Endothelial cell of umbilical vein (primary cell): ENCODE measurements around the gene SUDS3. TPM values are rescaled to one million over a fixed set of nuclear protein-coding genes. Genes with fewer than 3 reads are reported as not detected.

ENCODE experiments used
- BruUV-seq: library from RNA; stranded (reverse); fragments of 400-500 nt; replicated peaks from 2 replicates; lab custom pipeline; 2021; lab: Mats Ljungman, UMichigan
- CTCF ChIA-PET: fragments of 300-600, 350-600 bp; sonication (Branson Sonifier 250); formaldehyde crosslinking; loops from one replicate; lab custom pipeline; 2021; ENCODE audit warnings: antibody characterized with exemption, inconsistent platforms; lab: Charles Lee
- POLR2A ChIA-PET: fragments of 300-600, 350-600 bp; sonication (Branson Sonifier 250); formaldehyde crosslinking; loops from one replicate; lab custom pipeline; 2021; ENCODE audit warnings: antibody characterized with exemption, inconsistent platforms; lab: Charles Lee
- DNase-seq: peaks from one replicate; pipeline ENCODE4 v3.0.0-alpha.2; 2011; ENCODE audit warnings: low read depth, low spot score
- FAIRE-seq: peaks from 2 replicates; lab custom pipeline; 2011; peaks lifted over from hg19 to GRCh38; lab: Jason Lieb, UNC
- H2AFZ ChIP-seq: 2 replicates; pipeline ENCODE4 v1.6.0; 2012; ENCODE audit warnings: low read depth, low read length, control low read depth, inconsistent platforms
- H3K27ac ChIP-seq: 2 replicates; pipeline ENCODE4 v1.5.1; 2011; ENCODE audit warnings: low read depth, mild to moderate bottlenecking, control low read depth, low read length, moderate library complexity; ENCODE audit not compliant: insufficient read depth
- H3K27me3 ChIP-seq, 2 experiments: 2 replicates each; pipeline versions ENCODE4 v1.6.0 to v1.6.1; 2011; ENCODE audit warnings: low read length in 2 of 2, mixed read lengths in 1 of 2; ENCODE audit not compliant: control insufficient read depth in 2 of 2, insufficient read depth in 2 of 2
- H3K36me3 ChIP-seq, 2 experiments: 2 replicates in 1 of 2; 3 replicates in 1 of 2; pipeline ENCODE4 v1.5.1; 2011; ENCODE audit warnings: low read length in 2 of 2, mild to moderate bottlenecking in 1 of 2, moderate library complexity in 1 of 2; ENCODE audit not compliant: control insufficient read depth in 2 of 2, insufficient read depth in 2 of 2; ENCODE audit errors: extremely low read depth in 1 of 2
- H3K4me1 ChIP-seq: 3 replicates; pipeline ENCODE4 v1.5.1; 2011; ENCODE audit warnings: mild to moderate bottlenecking, low read length; ENCODE audit not compliant: control insufficient read depth, insufficient read depth; ENCODE audit errors: extremely low read depth
- H3K4me2 ChIP-seq: 2 replicates; pipeline ENCODE4 v1.6.1; 2011; ENCODE audit warnings: low read length, control low read depth, mixed read lengths; ENCODE audit not compliant: insufficient read depth
- H3K4me3 ChIP-seq, 3 experiments: fragments of 200-600 bp in 1 of 3; sonication (generic), shearing (Covaris generic) in 1 of 3; replicated peaks in 1 of 3; 2 replicates each; pipeline ENCODE4 v1.5.1; 2011 to 2016; ENCODE audit warnings: control low read depth in 3 of 3, low read length in 3 of 3, mild to moderate bottlenecking in 2 of 3, inconsistent platforms in 1 of 3, low read depth in 1 of 3, moderate library complexity in 1 of 3; ENCODE audit not compliant: insufficient read depth in 1 of 3
- H3K79me2 ChIP-seq: 2 replicates; pipeline ENCODE4 v1.6.0; 2012; ENCODE audit warnings: low read length, inconsistent platforms; ENCODE audit not compliant: control insufficient read depth, insufficient read depth
- H3K9ac ChIP-seq: replicated peaks from 2 replicates; pipeline ENCODE3; 2011; ENCODE audit warnings: low read length, control low read depth; ENCODE audit not compliant: insufficient read depth; ENCODE audit errors: extremely low read depth
- H3K9me1 ChIP-seq: replicated peaks from 3 replicates; pipeline ENCODE4 v1.6.0; 2011; ENCODE audit warnings: mild to moderate bottlenecking, low read length; ENCODE audit not compliant: control insufficient read depth, insufficient read depth; ENCODE audit errors: extremely low read depth
- H3K9me3 ChIP-seq: replicated peaks from 2 replicates; pipeline ENCODE4 v1.5.1; 2012; ENCODE audit warnings: low read length, inconsistent platforms; ENCODE audit not compliant: control insufficient read depth, insufficient read depth
- H4K20me1 ChIP-seq: replicated peaks from 2 replicates; pipeline ENCODE3; 2011; ENCODE audit warnings: mild to moderate bottlenecking, low read length; ENCODE audit not compliant: control insufficient read depth, insufficient read depth; ENCODE audit errors: extremely low read depth
- EZH2 ChIP-seq: IDR thresholded peaks from 2 replicates; pipeline ENCODE4 v1.6.1; 2012; ENCODE audit warnings: borderline replicate concordance, low read depth, mild to moderate bottlenecking, moderate library complexity, low read length, inconsistent platforms; ENCODE audit not compliant: severe bottlenecking
- FOS ChIP-seq: IDR thresholded peaks from 2 replicates; pipeline ENCODE4 v1.6.1; 2011; ENCODE audit warnings: mild to moderate bottlenecking, low read length, moderate library complexity, borderline replicate concordance; ENCODE audit not compliant: insufficient read depth
- GATA2 ChIP-seq: IDR thresholded peaks from 2 replicates; pipeline ENCODE4 v1.7.0; 2011; ENCODE audit warnings: low read depth, mild to moderate bottlenecking, moderate library complexity, mixed read lengths, low read length; ENCODE audit not compliant: insufficient read length, insufficient read depth
- JUN ChIP-seq: IDR thresholded peaks from 2 replicates; pipeline ENCODE4 v1.6.1; 2011; ENCODE audit warnings: borderline replicate concordance, low read depth; ENCODE audit not compliant: insufficient read length, insufficient read depth
- MYC ChIP-seq: IDR thresholded peaks from one replicate; pipeline ENCODE4 v1.6.1; 2011; ENCODE audit warnings: mild to moderate bottlenecking, low read depth, low read length
- POLR2A ChIP-seq: IDR thresholded peaks from 2 replicates; pipeline ENCODE4 v1.6.1; 2012; ENCODE audit warnings: low read depth, mild to moderate bottlenecking, control low read depth, low read length
- POLR2AphosphoS5 ChIP-seq: IDR thresholded peaks from 2 replicates; pipeline ENCODE4 v1.6.1; 2012; ENCODE audit warnings: low read depth, mild to moderate bottlenecking, control low read depth, low read length, moderate library complexity; ENCODE audit not compliant: insufficient read depth
- dilution Hi-C: fragments of 300-500 bp; cut with MboI; formaldehyde crosslinking; loops from one replicate; pipeline ENCODE4 v1.15.0; 2019; ENCODE audit warnings: low sequenced_read_pairs; ENCODE audit not compliant: extremely low pct_ligation_motif_present
- intact Hi-C: fragments of 100-400 bp; cut with micrococcal nuclease; formaldehyde crosslinking; loops from one replicate; pipeline ENCODE4 v1.10.0; 2022
- polyA plus RNA-seq, 4 experiments: library from polyadenylated mRNA; depleted of rRNA in 3 of 4; stranded (reverse) in 3 of 4; unstranded in 1 of 4; fragments of >200 nt; gene quantifications; 2 replicates each; pipeline versions ENCODE4 v1.2.1 to v1.2.3, GENCODE V29; 2011 to 2012; ENCODE audit warnings: missing spikeins in 1 of 4
- total RNA-seq: library from RNA; stranded (reverse); gene quantifications from 2 replicates; pipeline ENCODE4 v1.2.3, GENCODE V29; 2021
- TF ChIP-seq, protein P1 (sequence below): IDR thresholded peaks from 2 replicates; pipeline ENCODE4 v1.6.1; 2011; ENCODE audit not compliant: insufficient read depth, insufficient read length
- TF ChIP-seq, protein P2 (sequence below), 2 donors: IDR thresholded peaks; 1 replicate in 1 of 2; 2 replicates in 1 of 2; pipeline ENCODE4 v1.5.1; 2011; ENCODE audit warnings: low read length in 2 of 2, mild to moderate bottlenecking in 2 of 2, moderate library complexity in 2 of 2, control low read depth in 1 of 2, inconsistent platforms in 1 of 2, low read depth in 1 of 2; ENCODE audit not compliant: insufficient read depth in 1 of 2; ENCODE audit errors: extremely low read depth in 1 of 2

SUDS3 gene
- total and polyA plus RNA-seq, 2 donors (not counting 3 experiments of a cell fraction or from before 2014, with no cell fraction given) = 16.9 to 27.4 TPM

DNA sequence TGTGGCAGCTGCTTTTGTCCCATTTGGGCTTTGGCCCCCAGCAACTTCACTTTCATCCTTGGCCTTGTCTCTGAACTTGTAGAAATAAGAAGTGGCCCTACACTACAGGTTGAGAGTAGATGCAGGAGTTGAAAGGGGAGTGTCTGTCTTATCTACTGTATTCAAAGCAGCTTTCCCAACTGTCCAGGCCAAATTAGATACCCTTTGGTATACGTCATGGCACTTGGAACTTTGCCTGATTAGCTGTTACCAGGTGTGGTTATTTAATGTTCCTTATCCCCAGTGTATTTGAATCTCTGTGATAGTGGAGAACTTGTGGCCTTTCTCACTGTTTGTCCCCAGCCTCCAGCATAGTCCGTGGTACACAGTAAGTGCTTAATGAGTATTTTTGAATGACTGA is 33.5 kb downstream of the SUDS3 start:
- H3K4me2 ChIP-seq = no peak overlapping the region
- dilution Hi-C loops = no loop called here
- no peak overlapping the region for H3K4me3 ChIP-seq
- intact Hi-C loops = loop anchor here (5.0 to 10.0 kb wide), 2 partner anchors 767 to 1255 kb away; partner anchors contain the start of genes HSPB8 and PRKAB1
- TF ChIP-seq FOS = no peak
- no peak for TF ChIP-seq MYC
- no peak for TF ChIP-seq EZH2
- TF ChIP-seq, protein P1, sequence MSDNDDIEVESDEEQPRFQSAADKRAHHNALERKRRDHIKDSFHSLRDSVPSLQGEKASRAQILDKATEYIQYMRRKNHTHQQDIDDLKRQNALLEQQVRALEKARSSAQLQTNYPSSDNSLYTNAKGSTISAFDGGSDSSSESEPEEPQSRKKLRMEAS = no peak
- no peak for TF ChIP-seq POLR2AphosphoS5
- TF ChIP-seq, protein P2, sequence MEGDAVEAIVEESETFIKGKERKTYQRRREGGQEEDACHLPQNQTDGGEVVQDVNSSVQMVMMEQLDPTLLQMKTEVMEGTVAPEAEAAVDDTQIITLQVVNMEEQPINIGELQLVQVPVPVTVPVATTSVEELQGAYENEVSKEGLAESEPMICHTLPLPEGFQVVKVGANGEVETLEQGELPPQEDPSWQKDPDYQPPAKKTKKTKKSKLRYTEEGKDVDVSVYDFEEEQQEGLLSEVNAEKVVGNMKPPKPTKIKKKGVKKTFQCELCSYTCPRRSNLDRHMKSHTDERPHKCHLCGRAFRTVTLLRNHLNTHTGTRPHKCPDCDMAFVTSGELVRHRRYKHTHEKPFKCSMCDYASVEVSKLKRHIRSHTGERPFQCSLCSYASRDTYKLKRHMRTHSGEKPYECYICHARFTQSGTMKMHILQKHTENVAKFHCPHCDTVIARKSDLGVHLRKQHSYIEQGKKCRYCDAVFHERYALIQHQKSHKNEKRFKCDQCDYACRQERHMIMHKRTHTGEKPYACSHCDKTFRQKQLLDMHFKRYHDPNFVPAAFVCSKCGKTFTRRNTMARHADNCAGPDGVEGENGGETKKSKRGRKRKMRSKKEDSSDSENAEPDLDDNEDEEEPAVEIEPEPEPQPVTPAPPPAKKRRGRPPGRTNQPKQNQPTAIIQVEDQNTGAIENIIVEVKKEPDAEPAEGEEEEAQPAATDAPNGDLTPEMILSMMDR (IDR thresholded peaks at IDR 0.05; ENCODE audit: extremely low read depth in 1 of 2, insufficient read depth in 1 of 2, low read depth in 1 of 2, low read length in 2 of 2) = no peak
- no peak for TF ChIP-seq JUN
- TF ChIP-seq POLR2A = no peak
- no peak for TF ChIP-seq GATA2
- ChIA-PET CTCF (interaction anchor here (1.3 kb wide), 1 partner anchor 627 kb away, joined by 4 read pairs; no protein-coding TSS in a partner anchor), POLR2A (no interaction called here)
- no TSS peak for BruUV-seq
- H3K9ac ChIP-seq = no peak overlapping the region
- H3K9me3 ChIP-seq = no peaks in the 10 kb centered on the region
- H3K27ac ChIP-seq = no peak overlapping the region
- no peak for FAIRE-seq
- no peaks in the 10 kb centered on the region for H3K79me2 ChIP-seq
- DNase-seq = no peak
- H3K36me3 ChIP-seq = peaks cover 19 to 28% of the 10 kb centered on the region in 2 experiments
- no peaks in the 10 kb centered on the region for H3K27me3 ChIP-seq
- no peaks in the 10 kb centered on the region for H3K4me1 ChIP-seq
- no peaks in the 10 kb centered on the region for H3K9me1 ChIP-seq
- H2AFZ ChIP-seq = no peak overlapping the region
- H4K20me1 ChIP-seq = no peaks in the 10 kb centered on the region
